WI38 (cell line): ENCODE data around the gene ASF1B.

Experiments
- H3K4me3 ChIP-seq: 2 replicates; pipeline ENCODE4 v1.5.1; 2011; ENCODE audit warnings: low read depth, mild to moderate bottlenecking, control low read depth, low read length
- CTCF ChIP-seq: IDR thresholded peaks from 2 replicates; pipeline ENCODE4 v1.5.1; 2012; ENCODE audit warnings: low read depth, mild to moderate bottlenecking, control low read depth, low read length

The ASF1B gene

GRCh38 chr19:14127176-14127575 lies 9.2 kb downstream of the ASF1B start:
- TF ChIP-seq CTCF: no peak
- no peak overlapping the region for H3K4me3 ChIP-seq

- H3K4me3 ChIP-seq: no peak overlapping the region
- no peak for TF ChIP-seq CTCF
These were observed 13.5 kb downstream of the ASF1B start for GRCh38 chr19:14122924-14123323.

GRCh38 chr19:14120497-14120780 lies 15.9 kb downstream of the ASF1B start:
- H3K4me3 ChIP-seq: no peak overlapping the region
- no peak for TF ChIP-seq CTCF

- H3K4me3 ChIP-seq: no peak overlapping the region
- no peak for TF ChIP-seq CTCF
These were observed 16.5 kb downstream of the ASF1B start for GRCh38 chr19:14119644-14120496.

GRCh38 chr19:14119146-14119545 lies 17.2 kb downstream of the ASF1B start:
- H3K4me3 ChIP-seq: no peak overlapping the region; the same call in 1 of the 2 replicates

GRCh38 chr19:14118165-14119051 lies 18.0 kb downstream of the ASF1B start:
- no peak for TF ChIP-seq CTCF
- peak overlapping the region; percentile 54 for H3K4me3 ChIP-seq

More at GRCh38 chr19:14119146-14119545, 17.2 kb downstream of the ASF1B start:
- TF ChIP-seq CTCF: no peak
